OCI-LY7 (cell line): Measurements from ENCODE around the gene SNRPF. TPM values are rescaled to one million over a fixed set of nuclear protein-coding genes. Genes with fewer than 3 reads are reported as not detected.

Source experiments
- BruUV-seq: library from RNA; stranded (reverse); fragments of 400-500 nt; replicated peaks from 2 replicates; lab custom pipeline; 2021; lab: Mats Ljungman, UMichigan
- CTCF ChIA-PET: fragments of 300-600 bp; sonication (Branson Sonifier 250); formaldehyde crosslinking; loops from one replicate; lab custom pipeline; 2022; ENCODE audit warnings: antibody characterized with exemption; ENCODE audit not compliant: unreplicated experiment; lab: Charles Lee
- POLR2A ChIA-PET: fragments of 300-600 bp; sonication (Branson Sonifier 250); formaldehyde crosslinking; loops from one replicate; lab custom pipeline; 2022; ENCODE audit warnings: antibody characterized with exemption; lab: Charles Lee
- DNase-seq: peaks from one replicate; pipeline ENCODE4 v3.0.0-alpha.2; 2015; ENCODE audit warnings: low spot score
- H2AFZ ChIP-seq: fragments of 200-600 bp; sonication (generic), shearing (Covaris generic); 2 replicates; pipeline ENCODE4 v1.6.1; 2014; ENCODE audit warnings: mild to moderate bottlenecking, antibody characterized with exemption, low read length, moderate library complexity
- H3K27ac ChIP-seq: fragments of 200-600 bp; sonication (generic); 2 replicates; pipeline ENCODE4 v1.5.1; 2014; ENCODE audit warnings: mixed run types, low read depth, mild to moderate bottlenecking, moderate library complexity, low read length, inconsistent platforms; ENCODE audit not compliant: poor library complexity, severe bottlenecking
- H3K36me3 ChIP-seq: fragments of 200-600 bp; sonication (generic); 2 replicates; pipeline ENCODE4 v1.6.1; 2014; ENCODE audit warnings: mild to moderate bottlenecking, antibody characterized with exemption, low read length, moderate library complexity, mixed read lengths; ENCODE audit not compliant: insufficient read depth
- H3K4me1 ChIP-seq: fragments of 200-600 bp; sonication (generic); 2 replicates; pipeline ENCODE4 v1.5.1; 2014; ENCODE audit warnings: mild to moderate bottlenecking, low read length; ENCODE audit not compliant: insufficient read depth, poor library complexity, severe bottlenecking
- H3K4me2 ChIP-seq: fragments of 200-600 bp; sonication (generic); 2 replicates; pipeline ENCODE4 v1.6.1; 2014; ENCODE audit warnings: mild to moderate bottlenecking, low read length
- H3K4me3 ChIP-seq: fragments of 200-600 bp; sonication (generic); 2 replicates; pipeline ENCODE4 v1.5.1; 2014; ENCODE audit warnings: mild to moderate bottlenecking, low read depth, low read length; ENCODE audit not compliant: poor library complexity, severe bottlenecking
- H3K79me2 ChIP-seq: fragments of 200-600 bp; sonication (generic); 2 replicates; pipeline ENCODE4 v1.6.1; 2016; ENCODE audit warnings: low read depth, mild to moderate bottlenecking, low read length, moderate library complexity, mixed read lengths; ENCODE audit not compliant: insufficient read depth
- H3K9me2 ChIP-seq: fragments of 200-600 bp; sonication (generic); 2 replicates; pipeline ENCODE4 v1.6.1; 2016; ENCODE audit warnings: mild to moderate bottlenecking, low read length, mixed read lengths; ENCODE audit not compliant: insufficient read depth
- H3K9me3 ChIP-seq: fragments of 200-600 bp; sonication (generic); 2 replicates; pipeline ENCODE4 v1.6.1; 2014; ENCODE audit warnings: mild to moderate bottlenecking, mixed run types, low read length, mixed read lengths
- H4K20me1 ChIP-seq: fragments of 200-600 bp; sonication (generic); 2 replicates; pipeline ENCODE4 v1.6.1; 2014; ENCODE audit warnings: mild to moderate bottlenecking, antibody characterized with exemption, low read length, moderate library complexity, mixed read lengths; ENCODE audit not compliant: insufficient read depth
- EZH2phosphoT487 ChIP-seq: fragments of 200-600 bp; sonication (generic); IDR thresholded peaks from 2 replicates; pipeline ENCODE4 v1.6.1; 2018; ENCODE audit warnings: low read depth, borderline replicate concordance, mild to moderate bottlenecking, mixed run types, antibody characterized with exemption, low read length, moderate library complexity, mixed read lengths
- intact Hi-C: fragments of 100-400 bp; cut with micrococcal nuclease; formaldehyde crosslinking; loops from one replicate; pipeline ENCODE4 v1.10.0; 2022; ENCODE audit not compliant: unreplicated experiment
- total RNA-seq, 2 experiments: library from RNA; depleted of rRNA in 1 of 2; stranded (reverse); fragments of >200 nt in 1 of 2; shearing (Covaris generic) in 1 of 2; gene quantifications; 2 replicates each; pipeline ENCODE4 v1.2.3, GENCODE V29; 2014 to 2022
- TF ChIP-seq, protein P1 (sequence below): fragments of 200-600 bp; sonication (generic); conservative IDR thresholded peaks from 2 replicates; pipeline ENCODE4 v1.5.1; 2014; ENCODE audit warnings: mild to moderate bottlenecking, antibody characterized with exemption, low read length, moderate library complexity, mixed read lengths

Gene SNRPF
- total RNA-seq, 2 experiments from 2014 or later, result 34.9 to 53.2 TPM

DNA sequence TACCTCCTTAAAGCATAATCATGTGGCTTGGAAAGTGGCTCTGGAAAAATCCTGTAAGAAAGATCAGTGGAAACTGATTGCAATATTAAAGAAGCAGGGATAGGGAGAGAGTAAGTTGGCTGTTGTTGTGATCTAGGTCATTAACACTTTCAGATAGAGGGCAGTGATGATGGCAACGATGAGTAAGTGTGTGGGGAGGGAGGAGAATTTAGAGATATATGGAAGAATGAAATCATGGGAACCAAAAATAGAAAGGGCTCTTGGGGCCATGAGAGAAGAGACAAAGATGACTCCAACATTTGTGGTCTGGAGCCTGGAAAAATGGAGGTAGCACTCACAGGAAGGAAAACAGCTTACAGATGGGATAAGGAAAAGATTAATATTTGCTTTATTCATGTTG is 23.3 kb downstream of the SNRPF start:
- no peaks in the 10 kb centered on the region for H3K79me2 ChIP-seq
- H3K36me3 ChIP-seq, result no peaks in the 10 kb centered on the region
- no peak overlapping the region for H3K4me3 ChIP-seq
- BruUV-seq, result no TSS peak
- no peak overlapping the region for H3K4me2 ChIP-seq
- CTCF ChIA-PET, result no interaction called here
- H3K9me2 ChIP-seq, result no peaks in the 10 kb centered on the region
- POLR2A ChIA-PET, result no interaction called here
- TF ChIP-seq EZH2phosphoT487, result no peak
- TF ChIP-seq, protein P1, sequence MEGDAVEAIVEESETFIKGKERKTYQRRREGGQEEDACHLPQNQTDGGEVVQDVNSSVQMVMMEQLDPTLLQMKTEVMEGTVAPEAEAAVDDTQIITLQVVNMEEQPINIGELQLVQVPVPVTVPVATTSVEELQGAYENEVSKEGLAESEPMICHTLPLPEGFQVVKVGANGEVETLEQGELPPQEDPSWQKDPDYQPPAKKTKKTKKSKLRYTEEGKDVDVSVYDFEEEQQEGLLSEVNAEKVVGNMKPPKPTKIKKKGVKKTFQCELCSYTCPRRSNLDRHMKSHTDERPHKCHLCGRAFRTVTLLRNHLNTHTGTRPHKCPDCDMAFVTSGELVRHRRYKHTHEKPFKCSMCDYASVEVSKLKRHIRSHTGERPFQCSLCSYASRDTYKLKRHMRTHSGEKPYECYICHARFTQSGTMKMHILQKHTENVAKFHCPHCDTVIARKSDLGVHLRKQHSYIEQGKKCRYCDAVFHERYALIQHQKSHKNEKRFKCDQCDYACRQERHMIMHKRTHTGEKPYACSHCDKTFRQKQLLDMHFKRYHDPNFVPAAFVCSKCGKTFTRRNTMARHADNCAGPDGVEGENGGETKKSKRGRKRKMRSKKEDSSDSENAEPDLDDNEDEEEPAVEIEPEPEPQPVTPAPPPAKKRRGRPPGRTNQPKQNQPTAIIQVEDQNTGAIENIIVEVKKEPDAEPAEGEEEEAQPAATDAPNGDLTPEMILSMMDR, result no peak
- no peaks in the 10 kb centered on the region for H3K9me3 ChIP-seq
- no peak overlapping the region for H3K27ac ChIP-seq
- no peaks in the 10 kb centered on the region for H4K20me1 ChIP-seq
- no peaks in the 10 kb centered on the region for H3K4me1 ChIP-seq
- no peak overlapping the region for H2AFZ ChIP-seq
- intact Hi-C loops, result no loop called here
- no peak for DNase-seq

GRCh38 chr12:95882873-95883272 is 24.1 kb downstream of the SNRPF start:
- POLR2A ChIA-PET, result no interaction called here
- TF ChIP-seq EZH2phosphoT487, result no peak
- TF ChIP-seq, protein P1, result no peak
- Histone ChIP-seq H3K4me3 (no peak overlapping the region), H3K27ac (no peak overlapping the region), H3K36me3 (no peaks in the 10 kb centered on the region), H3K4me2 (no peak overlapping the region), H3K79me2 (no peaks in the 10 kb centered on the region), H2AFZ (no peak overlapping the region), H4K20me1 (no peaks in the 10 kb centered on the region), H3K9me3 (no peaks in the 10 kb centered on the region), H3K9me2 (no peaks in the 10 kb centered on the region), H3K4me1 (no peaks in the 10 kb centered on the region)
- no TSS peak for BruUV-seq
- DNase-seq, result no peak
- CTCF ChIA-PET, result no interaction called here
- intact Hi-C loops, result no loop called here

- CTCF ChIA-PET, result no interaction called here
- no peaks in the 10 kb centered on the region for H3K36me3 ChIP-seq
- no peak overlapping the region for H3K4me3 ChIP-seq
- no peak overlapping the region for H3K4me2 ChIP-seq
- intact Hi-C loops, result no loop called here
- no peak overlapping the region for H2AFZ ChIP-seq
- no peak overlapping the region for H3K27ac ChIP-seq
- H3K79me2 ChIP-seq, result no peaks in the 10 kb centered on the region
- POLR2A ChIA-PET, result interaction anchor here (0.6 to 1.2 kb wide), 2 partner anchors 33 to 151 kb away, joined by 3 to 7 read pairs; no protein-coding TSS in a partner anchor
- H3K9me3 ChIP-seq, result no peaks in the 10 kb centered on the region
- BruUV-seq, result no TSS peak
- H3K4me1 ChIP-seq, result no peaks in the 10 kb centered on the region
- no peaks in the 10 kb centered on the region for H4K20me1 ChIP-seq
- no peaks in the 10 kb centered on the region for H3K9me2 ChIP-seq
- no peak for DNase-seq
- TF ChIP-seq EZH2phosphoT487, result no peak
- TF ChIP-seq, protein P1, result no peak
Measured at GRCh38 chr12:95884998-95885397, 26.2 kb downstream of the SNRPF start.
